Ectodermal cell (in vitro differentiated cells): ENCODE data around the gene PLEKHO2.
A peak's percentile ranks its signal among the peaks of the same experiment; 100 is the strongest.
"Not testable (repeated sequence)": the region's sequence is repeated elsewhere in the genome, so short reads cannot be mapped to it uniquely, and the experiment has no call there.

Source experiments
- H3K27ac ChIP-seq: 2 replicates; pipeline ENCODE4 v1.7.0; 2013; ENCODE audit warnings: mild to moderate bottlenecking, low read depth, low read length; ENCODE audit not compliant: insufficient read depth, poor library complexity, severe bottlenecking
- H3K27me3 ChIP-seq: 2 replicates; pipeline ENCODE4 v1.7.0; 2013; ENCODE audit warnings: mild to moderate bottlenecking, low read length; ENCODE audit not compliant: insufficient read depth, control insufficient read depth, poor library complexity, severe bottlenecking
- H3K36me3 ChIP-seq: one replicate; pipeline ENCODE4 v1.7.0; 2013; ENCODE audit warnings: low read length; ENCODE audit not compliant: control insufficient read depth, insufficient read depth
- H3K4me1 ChIP-seq: one replicate; pipeline ENCODE4 v1.7.0; 2013; ENCODE audit warnings: low read length; ENCODE audit not compliant: control insufficient read depth, insufficient read depth
- H3K4me3 ChIP-seq: 2 replicates; pipeline ENCODE4 v1.7.0; 2013; ENCODE audit warnings: low read depth, low read length, control low read depth; ENCODE audit not compliant: insufficient read depth
- H3K9me3 ChIP-seq: 2 replicates; pipeline ENCODE4 v1.7.0; 2013; ENCODE audit warnings: mild to moderate bottlenecking, low read length, moderate library complexity; ENCODE audit not compliant: control insufficient read depth
- WGBS, 2 experiments: methylation state at CpG; one replicate each; pipeline ENCODE4 v1.1.7; 2013; ENCODE audit warnings: missing lambda C conversion rate in 2 of 2; 5-methylcytosine and 5-hydroxymethylcytosine counted together

The PLEKHO2 gene

DNA sequence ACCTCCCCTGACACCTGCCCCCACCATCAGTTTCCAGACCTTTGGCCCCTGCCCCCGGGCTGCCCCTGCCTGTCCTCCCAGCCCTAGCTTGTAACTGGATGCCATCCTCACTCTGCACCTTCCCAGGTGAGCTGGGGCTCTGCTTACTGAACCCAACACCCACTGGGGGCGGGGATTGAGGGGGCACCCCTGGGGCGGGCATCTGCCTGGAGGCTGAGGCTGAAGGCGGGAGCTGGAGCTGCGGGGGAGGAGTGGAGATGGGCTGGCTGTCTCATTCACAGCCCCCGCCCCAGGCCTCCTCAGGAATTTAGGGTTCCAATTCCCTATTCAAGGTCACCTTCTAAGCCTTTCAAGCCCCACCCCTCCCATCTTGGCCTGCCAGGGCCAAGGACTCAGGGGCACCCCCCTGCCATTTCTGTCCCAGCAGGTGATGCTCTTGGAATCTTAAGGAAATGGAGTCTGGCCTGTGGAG, 33.9 kb upstream of the PLEKHO2 start:
- Histone ChIP-seq H3K4me3 (no peak overlapping the region), H3K27ac (no peak overlapping the region), H3K9me3 (no peaks in the 10 kb centered on the region), H3K27me3 (peaks cover 4% of the 10 kb centered on the region), H3K4me1 (peaks cover 40% of the 10 kb centered on the region), H3K36me3 (no peaks in the 10 kb centered on the region)
- 33 to 36% methylated on average over 6 of the region's 6 CpGs for WGBS, 2 experiments

- Histone ChIP-seq H3K4me3 (no peak overlapping the region), H3K36me3 (no peaks in the 10 kb centered on the region), H3K4me1 (peaks cover 40% of the 10 kb centered on the region), H3K27me3 (peaks cover 4% of the 10 kb centered on the region), H3K27ac (no peak overlapping the region), H3K9me3 (no peaks in the 10 kb centered on the region)
- 17% methylated on average over 9 to 10 of the region's 10 CpGs for WGBS, 2 experiments
Observed at GRCh38 chr15:64808785-64809453, 32.8 kb upstream of the PLEKHO2 start.

DNA sequence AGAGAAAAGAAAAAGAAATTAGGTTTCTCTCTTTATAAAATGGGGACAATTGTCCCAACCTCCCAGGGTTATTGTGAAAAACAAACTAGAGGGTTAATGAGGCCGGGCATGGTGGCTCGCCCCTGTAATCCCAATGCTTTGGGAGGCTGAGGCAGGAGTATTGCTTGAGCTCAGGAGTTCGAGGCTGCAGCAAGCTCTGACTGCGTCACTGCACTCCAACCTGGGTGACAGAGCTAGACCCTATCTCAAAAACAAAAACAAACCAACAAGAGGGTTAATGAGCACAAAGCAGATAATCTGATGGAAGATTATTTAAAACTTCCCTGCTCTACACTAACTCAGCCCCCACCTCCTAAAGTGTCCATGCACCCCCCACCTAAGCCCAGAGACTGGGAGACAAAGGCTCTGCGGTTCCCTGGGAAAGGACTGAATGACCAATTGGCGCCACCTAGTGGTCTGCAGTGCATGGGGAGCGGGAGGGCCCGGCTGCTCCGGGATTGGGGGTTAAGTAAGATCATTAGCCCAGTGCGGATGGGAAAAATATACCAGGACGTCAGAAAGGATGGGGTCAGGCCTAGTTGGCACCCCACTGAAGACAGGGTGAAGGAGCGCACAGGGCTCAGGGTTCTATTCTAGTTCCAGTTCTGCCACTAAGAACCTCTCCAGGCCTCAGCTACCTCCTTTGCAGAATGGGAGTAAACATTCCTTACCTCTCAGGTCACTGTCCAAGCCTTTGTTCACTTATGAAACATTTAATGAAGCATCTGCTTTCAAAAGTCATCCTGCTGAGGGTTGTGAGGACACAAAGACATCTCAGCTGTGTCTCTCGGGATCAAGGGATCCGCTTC, 31.8 kb upstream of the PLEKHO2 start:
- Histone ChIP-seq H3K27ac (no peak overlapping the region), H3K9me3 (no peaks in the 10 kb centered on the region), H3K27me3 (peaks cover 4% of the 10 kb centered on the region), H3K4me1 (peaks cover 40% of the 10 kb centered on the region), H3K36me3 (no peaks in the 10 kb centered on the region), H3K4me3 (no peak overlapping the region)
- WGBS, 2 experiments: 21 to 24% methylated on average over 14 of the region's 14 CpGs

GRCh38 chr15:64810497-64811326, 31.0 kb upstream of the PLEKHO2 start:
- no peak overlapping the region for H3K27ac ChIP-seq
- H3K4me1 ChIP-seq: peaks cover 40% of the 10 kb centered on the region
- 9 to 21% methylated on average over 4 to 6 of the region's 6 CpGs for WGBS, 2 experiments
- H3K36me3 ChIP-seq: no peaks in the 10 kb centered on the region
- H3K9me3 ChIP-seq: no peaks in the 10 kb centered on the region
- peaks cover 4% of the 10 kb centered on the region for H3K27me3 ChIP-seq
- H3K4me3 ChIP-seq: no peak overlapping the region

GRCh38 chr15:64813075-64813474, 28.6 kb upstream of the PLEKHO2 start:
- no peaks in the 10 kb centered on the region for H3K9me3 ChIP-seq
- H3K27ac ChIP-seq: no peak overlapping the region
- H3K4me3 ChIP-seq: no peak overlapping the region
- peaks cover 22% of the 10 kb centered on the region for H3K4me1 ChIP-seq
- peaks cover 4% of the 10 kb centered on the region for H3K27me3 ChIP-seq
- peaks cover 4% of the 10 kb centered on the region for H3K36me3 ChIP-seq
- 88 to 91% methylated on average over 6 of the region's 6 CpGs for WGBS, 2 experiments

DNA sequence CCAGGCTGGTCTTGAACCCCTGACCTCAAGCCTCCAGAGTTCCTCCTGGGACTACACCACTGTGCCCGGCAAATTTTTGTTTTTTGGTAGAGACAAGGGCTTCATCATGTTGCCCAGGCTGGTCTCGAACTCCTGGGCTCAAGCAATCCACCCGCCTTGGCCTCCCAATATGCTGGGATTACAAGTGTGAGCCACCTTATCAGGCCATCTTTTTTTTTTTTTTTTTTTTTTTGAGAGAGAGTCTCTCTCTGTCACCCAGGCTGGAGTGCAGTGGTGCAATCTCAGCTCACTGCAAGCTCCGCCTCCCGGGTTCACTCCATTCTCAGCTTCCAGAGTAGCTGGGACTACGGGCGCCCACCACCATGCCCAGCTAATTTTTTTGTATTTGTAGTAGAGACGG, 27.4 kb upstream of the PLEKHO2 start:
- H3K27me3 ChIP-seq, H3K4me3 ChIP-seq, H3K27ac ChIP-seq, H3K9me3 ChIP-seq, H3K36me3 ChIP-seq: not testable (repeated sequence)
- peaks cover 11% of the 10 kb centered on the region for H3K4me1 ChIP-seq
- 92 to 93% methylated on average over 8 of the region's 8 CpGs for WGBS, 2 experiments

GRCh38 chr15:64814965-64815364, 26.8 kb upstream of the PLEKHO2 start:
- H3K27me3 ChIP-seq, H3K4me3 ChIP-seq, H3K9me3 ChIP-seq, H3K36me3 ChIP-seq, H3K27ac ChIP-seq: not testable (repeated sequence)
- 81 to 84% methylated on average over 4 of the region's 4 CpGs for WGBS, 2 experiments
- H3K4me1 ChIP-seq: peaks cover 11% of the 10 kb centered on the region

DNA sequence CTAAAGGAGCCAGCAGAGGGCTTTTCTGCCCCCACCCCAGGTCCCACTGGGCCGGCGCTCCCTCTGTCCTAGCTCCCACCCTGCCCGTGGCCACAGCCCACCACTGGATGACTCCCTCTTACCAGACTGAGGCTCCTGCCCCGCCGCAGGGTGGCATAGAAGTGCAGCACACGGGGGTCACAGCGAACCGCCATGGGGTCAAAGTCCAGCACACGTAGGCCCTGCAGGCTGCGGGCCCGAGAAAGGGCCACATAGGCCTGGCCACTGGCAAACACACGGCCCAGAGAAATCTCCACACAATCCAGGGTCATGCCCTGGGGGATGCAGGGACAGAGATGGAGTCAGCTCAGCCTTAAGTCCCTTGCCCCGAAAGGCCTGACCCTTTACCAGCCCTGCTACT, 25.3 kb upstream of the PLEKHO2 start:
- WGBS, 2 experiments: 91 to 93% methylated on average over 13 of the region's 13 CpGs

GRCh38 chr15:64824929-64825430, 16.7 kb upstream of the PLEKHO2 start:
- Histone ChIP-seq H3K4me3 (peak overlapping the region; percentile 83), H3K27ac (no peak overlapping the region), H3K4me1 (no peaks in the 10 kb centered on the region), H3K9me3 (no peaks in the 10 kb centered on the region), H3K36me3 (peaks cover 13% of the 10 kb centered on the region), H3K27me3 (peaks cover 14% of the 10 kb centered on the region)
- 1 to 2% methylated on average over 17 of the region's 17 CpGs for WGBS, 2 experiments

More for the DNA sequence above, 25.3 kb upstream of the PLEKHO2 start:
- Histone ChIP-seq H3K4me1 (no peaks in the 10 kb centered on the region), H3K4me3 (no peak overlapping the region), H3K27ac (no peak overlapping the region), H3K9me3 (no peaks in the 10 kb centered on the region), H3K27me3 (no peaks in the 10 kb centered on the region), H3K36me3 (peaks cover 17% of the 10 kb centered on the region)
